ENCODE measurements around the gene EXOC4. TPM values are rescaled to one million over a fixed set of nuclear protein-coding genes. Genes with fewer than 3 reads are reported as not detected.

The EXOC4 gene
- total and polyA plus RNA-seq, 2 of the 8 experiments (the other 6 are each of a cell fraction or from before 2014, with no cell fraction given) = 27.0 to 67.3 TPM

DNA sequence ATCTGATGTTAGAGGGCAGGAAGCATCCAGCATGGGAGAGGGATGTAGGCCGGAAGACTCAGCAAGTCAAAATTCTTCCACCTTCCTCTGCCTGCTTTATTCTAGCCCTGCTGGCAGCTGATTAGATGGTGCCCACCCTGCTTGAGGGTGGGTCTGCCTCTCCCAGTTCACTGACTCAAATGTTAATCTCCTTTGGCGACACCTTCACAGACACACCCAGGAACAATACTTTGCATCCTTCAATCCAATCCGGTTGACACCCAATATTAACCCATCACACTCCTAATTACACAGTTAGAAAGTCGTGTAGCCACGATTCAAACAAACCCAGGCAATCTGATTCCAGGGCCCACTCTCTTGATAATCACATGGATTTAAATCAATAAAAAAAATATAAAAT, 440.4 kb downstream of the EXOC4 start:
- no peak overlapping the region for H4K5ac ChIP-seq (ENCODE audit: insufficient read length, low read depth, low read length)
- no peaks in the 10 kb centered on the region for H3K79me1 ChIP-seq (ENCODE audit: low read depth, low read length)
- ChIA-PET CTCF (ENCODE audit: partially characterized antibody) (interaction anchor here (1.1 kb wide), 1 partner anchor 162 kb away, joined by 3 read pairs; no protein-coding TSS in a partner anchor), POLR2A (ENCODE audit: partially characterized antibody) (no interaction called here)
- no peaks in the 10 kb centered on the region for H4K20me1 ChIP-seq (replicated peaks in 1 of 2; ENCODE audit: control insufficient read depth in 1 of 2, insufficient read depth in 2 of 2, low read length in 2 of 2)
- H2BK120ac ChIP-seq (replicated peaks; ENCODE audit: low read depth, low read length) = no peak overlapping the region
- H3K79me2 ChIP-seq (ENCODE audit: control insufficient read depth in 1 of 2, insufficient read depth in 2 of 2, low read length in 2 of 2) = no peaks in the 10 kb centered on the region
- H3K4me1 ChIP-seq (replicated peaks in 1 of 4; ENCODE audit: control insufficient read depth in 3 of 4, insufficient read depth in 4 of 4, low read length in 3 of 4) = peaks cover 0 to 6% (median 0%) of the 10 kb centered on the region in 4 experiments; a peak in 1 of 7 replicates
- H2BK20ac ChIP-seq (ENCODE audit: low read length) = no peak overlapping the region
- no peak overlapping the region for H2BK15ac ChIP-seq (ENCODE audit: low read length)
- H2AK5ac ChIP-seq (ENCODE audit: low read depth, low read length) = no peak overlapping the region
- H2BK12ac ChIP-seq (ENCODE audit: low read depth, low read length) = no peak overlapping the region
- no peak overlapping the region for H2BK5ac ChIP-seq (ENCODE audit: low read depth, low read length)
- H3K4ac ChIP-seq (replicated peaks; ENCODE audit: insufficient read length, low read depth, low read length) = no peak overlapping the region
- H3K23me2 ChIP-seq (ENCODE audit: low read depth, low read length) = no peaks in the 10 kb centered on the region
- no peak overlapping the region for H3K23ac ChIP-seq (ENCODE audit: insufficient read length)
- H3K14ac ChIP-seq (ENCODE audit: insufficient read length) = no peak overlapping the region
- H3K36me3 ChIP-seq (ENCODE audit: control insufficient read depth in 2 of 4, insufficient read depth in 4 of 4, low read length in 3 of 4) = no peaks in the 10 kb centered on the region
- H3K4me3 ChIP-seq (ENCODE audit: extremely low read depth in 1 of 4, insufficient read depth in 2 of 4, low read depth in 3 of 4, low read length in 4 of 4) = no peak overlapping the region
- H3K9ac ChIP-seq (replicated peaks in 1 of 4; ENCODE audit: extremely low read depth in 1 of 4, low read depth in 3 of 4, low read length in 3 of 4) = no peak overlapping the region
- H3K9me3 ChIP-seq (ENCODE audit: insufficient read depth in 2 of 2, low read depth in 1 of 2, low read length in 1 of 2) = no peaks in the 10 kb centered on the region
- H3K27ac ChIP-seq (ENCODE audit: low read depth, low read length) = no peak overlapping the region
- WGBS, 2 experiments (ENCODE audit: extremely low coverage in 1 of 2, insufficient coverage in 1 of 2, insufficient read length in 1 of 2, insufficient replicate concordance in 2 of 2, low coverage in 1 of 2, low lambda C conversion rate in 2 of 2, missing lambda C conversion rate in 1 of 2) = 84% methylated on average over 5 of the region's 5 CpGs; no CpG with 5 or more reads in 1 of the 2 experiments
- no peak overlapping the region for H3K4me2 ChIP-seq (ENCODE audit: insufficient read depth in 1 of 2, low read depth in 2 of 2, low read length in 2 of 2)
- DNase-seq (ENCODE audit: low read depth in 1 of 2, low spot score in 2 of 2) (no peak), FAIRE-seq (no peak)
- H3K56ac ChIP-seq (replicated peaks; ENCODE audit: insufficient read length, low read depth, low read length) = no peak overlapping the region
- H2AFZ ChIP-seq (ENCODE audit: low read length) = no peak overlapping the region
- H3K18ac ChIP-seq (ENCODE audit: extremely low read depth, low read length) = no peak overlapping the region
- H4K8ac ChIP-seq (ENCODE audit: extremely low read depth, insufficient read depth, low read length) = no peak overlapping the region
- no peaks in the 10 kb centered on the region for H3K27me3 ChIP-seq (replicated peaks in 1 of 4; ENCODE audit: control insufficient read depth in 3 of 4, extremely low read depth in 1 of 4, insufficient read depth in 3 of 4, low read length in 3 of 4)
- no peak overlapping the region for H4K91ac ChIP-seq (replicated peaks; ENCODE audit: insufficient read length, low read length)
- no peak for TF ChIP-seq CHD1 (IDR thresholded peaks at IDR 0.05; ENCODE audit: low read depth, low read length)
- TF ChIP-seq SUZ12 (IDR thresholded peaks at IDR 0.05; ENCODE audit: low read length) = no peak
- no peak for TF ChIP-seq MAFK (IDR thresholded peaks at IDR 0.05; ENCODE audit: low read depth, low read length)
- no peak for TF ChIP-seq CBX5 (IDR thresholded peaks at IDR 0.05; ENCODE audit: low read depth, low read length)
- no peak for TF ChIP-seq TAF7 (optimal IDR thresholded peaks at IDR 0.05; ENCODE audit: borderline replicate concordance, low read depth, low read length)
- TF ChIP-seq SIN3A (conservative IDR thresholded peaks at IDR 0.05 in 1 of 2, IDR thresholded peaks at IDR 0.05 in 1 of 2; ENCODE audit: low read depth in 1 of 2, low read length in 2 of 2) = no peak
- TF ChIP-seq GABPA (IDR thresholded peaks at IDR 0.05; ENCODE audit: borderline replicate concordance, insufficient read depth, low read length) = no peak
- no peak for TF ChIP-seq TEAD4 (IDR thresholded peaks at IDR 0.05; ENCODE audit: low read depth, low read length)
- no peak for TF ChIP-seq EP300 (IDR thresholded peaks at IDR 0.05; ENCODE audit: borderline replicate concordance in 1 of 2, low read depth in 2 of 2, low read length in 2 of 2)
- no peak for TF ChIP-seq CHD2 (IDR thresholded peaks at IDR 0.05; ENCODE audit: low read length)
- no peak for TF ChIP-seq SP2 (IDR thresholded peaks at IDR 0.05; ENCODE audit: low read length)
- TF ChIP-seq POU5F1 (IDR thresholded peaks at IDR 0.05; ENCODE audit: low read depth, low read length) = no peak
- TF ChIP-seq, protein P1, sequence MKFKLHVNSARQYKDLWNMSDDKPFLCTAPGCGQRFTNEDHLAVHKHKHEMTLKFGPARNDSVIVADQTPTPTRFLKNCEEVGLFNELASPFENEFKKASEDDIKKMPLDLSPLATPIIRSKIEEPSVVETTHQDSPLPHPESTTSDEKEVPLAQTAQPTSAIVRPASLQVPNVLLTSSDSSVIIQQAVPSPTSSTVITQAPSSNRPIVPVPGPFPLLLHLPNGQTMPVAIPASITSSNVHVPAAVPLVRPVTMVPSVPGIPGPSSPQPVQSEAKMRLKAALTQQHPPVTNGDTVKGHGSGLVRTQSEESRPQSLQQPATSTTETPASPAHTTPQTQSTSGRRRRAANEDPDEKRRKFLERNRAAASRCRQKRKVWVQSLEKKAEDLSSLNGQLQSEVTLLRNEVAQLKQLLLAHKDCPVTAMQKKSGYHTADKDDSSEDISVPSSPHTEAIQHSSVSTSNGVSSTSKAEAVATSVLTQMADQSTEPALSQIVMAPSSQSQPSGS (IDR thresholded peaks at IDR 0.05; ENCODE audit: low read length) = no peak
